ENCODE measurements around the gene MARS1.
"Not testable (repeated sequence)": the region's sequence is repeated elsewhere in the genome, so short reads cannot be mapped to it uniquely, and the experiment has no call there.

DNA sequence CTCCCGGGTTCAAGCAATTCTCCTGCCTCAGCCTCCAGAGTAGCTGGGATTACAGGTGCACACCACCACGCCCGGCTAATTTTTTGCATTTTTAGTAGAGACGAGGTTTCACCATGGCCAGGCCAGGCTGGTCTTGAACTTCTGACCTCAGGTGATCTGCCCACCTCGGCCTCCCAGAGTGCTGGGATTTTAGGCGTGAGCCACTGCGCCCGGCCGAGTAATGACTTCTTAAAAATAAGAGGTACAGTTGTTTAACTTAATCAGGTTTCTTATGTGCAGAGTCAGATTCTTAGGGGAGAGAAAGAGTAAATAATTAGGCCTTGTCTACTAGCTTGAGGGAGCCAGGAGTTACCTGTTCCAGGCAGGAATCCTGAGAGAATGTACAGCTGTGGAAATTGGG, 26.4 kb downstream of the MARS1 start:
- TF ChIP-seq, protein P1, sequence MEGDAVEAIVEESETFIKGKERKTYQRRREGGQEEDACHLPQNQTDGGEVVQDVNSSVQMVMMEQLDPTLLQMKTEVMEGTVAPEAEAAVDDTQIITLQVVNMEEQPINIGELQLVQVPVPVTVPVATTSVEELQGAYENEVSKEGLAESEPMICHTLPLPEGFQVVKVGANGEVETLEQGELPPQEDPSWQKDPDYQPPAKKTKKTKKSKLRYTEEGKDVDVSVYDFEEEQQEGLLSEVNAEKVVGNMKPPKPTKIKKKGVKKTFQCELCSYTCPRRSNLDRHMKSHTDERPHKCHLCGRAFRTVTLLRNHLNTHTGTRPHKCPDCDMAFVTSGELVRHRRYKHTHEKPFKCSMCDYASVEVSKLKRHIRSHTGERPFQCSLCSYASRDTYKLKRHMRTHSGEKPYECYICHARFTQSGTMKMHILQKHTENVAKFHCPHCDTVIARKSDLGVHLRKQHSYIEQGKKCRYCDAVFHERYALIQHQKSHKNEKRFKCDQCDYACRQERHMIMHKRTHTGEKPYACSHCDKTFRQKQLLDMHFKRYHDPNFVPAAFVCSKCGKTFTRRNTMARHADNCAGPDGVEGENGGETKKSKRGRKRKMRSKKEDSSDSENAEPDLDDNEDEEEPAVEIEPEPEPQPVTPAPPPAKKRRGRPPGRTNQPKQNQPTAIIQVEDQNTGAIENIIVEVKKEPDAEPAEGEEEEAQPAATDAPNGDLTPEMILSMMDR (IDR thresholded peaks at IDR 0.05), result not testable (repeated sequence)
- TF ChIP-seq POLR2A (IDR thresholded peaks at IDR 0.05), result not testable (repeated sequence)

Data from esophagus squamous epithelium (tissue), 4 donors.